Measurements from ENCODE around the gene ACAP2.

GRCh38 chr3:195441476-195441991 lies 1.3 kb downstream of the ACAP2 start:
- no peak for TF ChIP-seq CTCF (IDR thresholded peaks at IDR 0.05; ENCODE audit: low read depth, low read length, poor library complexity, severe bottlenecking)
- TF ChIP-seq EZH2phosphoT487 (IDR thresholded peaks at IDR 0.05; ENCODE audit: borderline replicate concordance, low read length) = no peak
